ENCODE measurements around the gene KCTD1. TPM values are rescaled to one million over a fixed set of nuclear protein-coding genes. Genes with fewer than 3 reads are reported as not detected.

Gene KCTD1
- total and polyA plus RNA-seq, 2 of the 8 experiments (the other 6 are each of a cell fraction or from before 2014, with no cell fraction given), result 7.7 to 14.0 TPM

DNA sequence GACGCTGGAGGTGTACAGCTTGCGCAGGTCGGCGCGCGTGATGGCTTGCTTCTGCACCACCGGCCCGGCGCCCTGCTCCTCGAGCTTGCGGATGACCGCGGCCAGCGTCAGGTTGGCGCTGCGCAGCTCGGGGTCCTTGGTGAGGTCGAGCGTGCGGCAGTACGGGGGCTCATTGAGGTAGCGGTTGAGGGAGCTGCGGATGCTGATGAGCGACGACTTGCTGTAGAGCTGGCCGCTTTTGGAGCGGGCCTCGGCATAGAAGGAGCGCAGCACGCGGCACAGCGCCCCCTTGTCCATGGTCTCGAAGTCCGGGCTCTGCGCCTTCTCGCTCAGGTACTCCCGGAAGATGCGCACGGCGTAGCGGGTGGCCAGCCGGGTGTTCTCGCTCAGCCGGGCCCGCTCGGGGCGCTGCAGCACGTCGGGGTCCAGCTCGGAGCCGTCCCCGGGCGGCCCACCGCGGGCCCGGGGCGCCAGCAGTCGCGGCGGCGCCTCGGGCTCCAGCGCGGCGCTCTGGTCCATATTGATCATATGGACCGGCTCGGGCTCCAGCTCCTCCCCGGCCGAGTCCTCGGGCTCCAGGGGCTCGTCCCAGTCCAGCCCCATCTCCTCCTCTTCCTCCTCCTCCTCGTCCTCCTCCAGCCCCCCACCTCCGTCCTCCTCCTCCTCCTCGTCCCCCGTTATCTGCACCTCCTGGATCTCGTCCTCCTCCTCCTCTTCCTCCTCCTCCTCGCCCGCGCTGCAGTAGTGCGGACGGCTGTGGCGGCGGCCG, 523 bp downstream of the KCTD1 start (continued):
- no peak for TF ChIP-seq HDAC6 (IDR thresholded peaks at IDR 0.05; ENCODE audit: low read depth, low read length)
- TF ChIP-seq CBX5 (IDR thresholded peaks at IDR 0.05; ENCODE audit: low read depth, low read length), result no peak
- TF ChIP-seq TBP (IDR thresholded peaks at IDR 0.05; ENCODE audit: low read depth, low read length), result peak; percentile 33; the same call in 1 of the 2 replicates
- 0 out of 3 replicates have a peak, but pooled peaks of 1 of the 2 experiments have one; percentile 4 for TF ChIP-seq EP300 (IDR thresholded peaks at IDR 0.05; ENCODE audit: borderline replicate concordance in 1 of 2, low read depth in 2 of 2, low read length in 2 of 2)
- no peak for TF ChIP-seq SIRT6 (IDR thresholded peaks at IDR 0.05; ENCODE audit: low read length)
- TF ChIP-seq JUN (IDR thresholded peaks at IDR 0.05; ENCODE audit: low read depth, low read length), result no peak
- TF ChIP-seq, protein P1, sequence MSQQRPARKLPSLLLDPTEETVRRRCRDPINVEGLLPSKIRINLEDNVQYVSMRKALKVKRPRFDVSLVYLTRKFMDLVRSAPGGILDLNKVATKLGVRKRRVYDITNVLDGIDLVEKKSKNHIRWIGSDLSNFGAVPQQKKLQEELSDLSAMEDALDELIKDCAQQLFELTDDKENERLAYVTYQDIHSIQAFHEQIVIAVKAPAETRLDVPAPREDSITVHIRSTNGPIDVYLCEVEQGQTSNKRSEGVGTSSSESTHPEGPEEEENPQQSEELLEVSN (IDR thresholded peaks at IDR 0.05), result peak; percentile 95
- TF ChIP-seq KDM4A (IDR thresholded peaks at IDR 0.05; ENCODE audit: low read depth, low read length, severe bottlenecking), result peak; percentile 74
- no peak for TF ChIP-seq RFX5 (IDR thresholded peaks at IDR 0.05; ENCODE audit: borderline replicate concordance, low read depth, low read length)
- TF ChIP-seq TCF12 (IDR thresholded peaks at IDR 0.05; ENCODE audit: low read depth, low read length), result no peak
- no peak for TF ChIP-seq BRCA1 (IDR thresholded peaks at IDR 0.05; ENCODE audit: low read depth, low read length)
- no peak for TF ChIP-seq TAF7 (optimal IDR thresholded peaks at IDR 0.05; ENCODE audit: borderline replicate concordance, low read depth, low read length)
- TF ChIP-seq POU5F1 (IDR thresholded peaks at IDR 0.05; ENCODE audit: low read depth, low read length), result no peak
- 0 out of 4 replicates have a peak, but pooled peaks of 1 of the 2 experiments have one; percentile 63 for TF ChIP-seq SIN3A (conservative IDR thresholded peaks at IDR 0.05 in 1 of 2, IDR thresholded peaks at IDR 0.05 in 1 of 2; ENCODE audit: low read depth in 1 of 2, low read length in 2 of 2)
- TF ChIP-seq NANOG (IDR thresholded peaks at IDR 0.05; ENCODE audit: insufficient read depth, low read depth, low read length, poor library complexity, severe bottlenecking), result no peak
- TF ChIP-seq, protein P2, sequence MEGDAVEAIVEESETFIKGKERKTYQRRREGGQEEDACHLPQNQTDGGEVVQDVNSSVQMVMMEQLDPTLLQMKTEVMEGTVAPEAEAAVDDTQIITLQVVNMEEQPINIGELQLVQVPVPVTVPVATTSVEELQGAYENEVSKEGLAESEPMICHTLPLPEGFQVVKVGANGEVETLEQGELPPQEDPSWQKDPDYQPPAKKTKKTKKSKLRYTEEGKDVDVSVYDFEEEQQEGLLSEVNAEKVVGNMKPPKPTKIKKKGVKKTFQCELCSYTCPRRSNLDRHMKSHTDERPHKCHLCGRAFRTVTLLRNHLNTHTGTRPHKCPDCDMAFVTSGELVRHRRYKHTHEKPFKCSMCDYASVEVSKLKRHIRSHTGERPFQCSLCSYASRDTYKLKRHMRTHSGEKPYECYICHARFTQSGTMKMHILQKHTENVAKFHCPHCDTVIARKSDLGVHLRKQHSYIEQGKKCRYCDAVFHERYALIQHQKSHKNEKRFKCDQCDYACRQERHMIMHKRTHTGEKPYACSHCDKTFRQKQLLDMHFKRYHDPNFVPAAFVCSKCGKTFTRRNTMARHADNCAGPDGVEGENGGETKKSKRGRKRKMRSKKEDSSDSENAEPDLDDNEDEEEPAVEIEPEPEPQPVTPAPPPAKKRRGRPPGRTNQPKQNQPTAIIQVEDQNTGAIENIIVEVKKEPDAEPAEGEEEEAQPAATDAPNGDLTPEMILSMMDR (IDR thresholded peaks at IDR 0.05; ENCODE audit: control extremely low read depth in 1 of 3, insufficient read depth in 1 of 3, low read depth in 1 of 3, low read length in 3 of 3), result peak; percentile 56 to 76 (median 73)
- TF ChIP-seq ZNF274 (IDR thresholded peaks at IDR 0.05; ENCODE audit: borderline replicate concordance, extremely low read depth, low read length), result no peak
- no peak; the same call in 1 of the 2 replicates for TF ChIP-seq EGR1 (IDR thresholded peaks at IDR 0.05; ENCODE audit: borderline replicate concordance, low read depth, low read length)
- TF ChIP-seq, protein P3, sequence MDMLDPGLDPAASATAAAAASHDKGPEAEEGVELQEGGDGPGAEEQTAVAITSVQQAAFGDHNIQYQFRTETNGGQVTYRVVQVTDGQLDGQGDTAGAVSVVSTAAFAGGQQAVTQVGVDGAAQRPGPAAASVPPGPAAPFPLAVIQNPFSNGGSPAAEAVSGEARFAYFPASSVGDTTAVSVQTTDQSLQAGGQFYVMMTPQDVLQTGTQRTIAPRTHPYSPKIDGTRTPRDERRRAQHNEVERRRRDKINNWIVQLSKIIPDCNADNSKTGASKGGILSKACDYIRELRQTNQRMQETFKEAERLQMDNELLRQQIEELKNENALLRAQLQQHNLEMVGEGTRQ (IDR thresholded peaks at IDR 0.05; ENCODE audit: low read length), result no peak

Data from H1 (cell line).